Stimulated activated CD4-positive, alpha-beta T cell treated with anti-CD3 and anti-CD28 coated beads, TNF-alpha, amount 100 ng/mL, for 48 hours (primary cell): Measurements from ENCODE around the gene TRABD2A.

Source experiments
- DNase-seq, 3 donors: peaks; one replicate each; pipeline ENCODE4 v3.0.0-alpha.2; 2020; ENCODE audit warnings: low read depth in 3 of 3

The TRABD2A gene

DNA sequence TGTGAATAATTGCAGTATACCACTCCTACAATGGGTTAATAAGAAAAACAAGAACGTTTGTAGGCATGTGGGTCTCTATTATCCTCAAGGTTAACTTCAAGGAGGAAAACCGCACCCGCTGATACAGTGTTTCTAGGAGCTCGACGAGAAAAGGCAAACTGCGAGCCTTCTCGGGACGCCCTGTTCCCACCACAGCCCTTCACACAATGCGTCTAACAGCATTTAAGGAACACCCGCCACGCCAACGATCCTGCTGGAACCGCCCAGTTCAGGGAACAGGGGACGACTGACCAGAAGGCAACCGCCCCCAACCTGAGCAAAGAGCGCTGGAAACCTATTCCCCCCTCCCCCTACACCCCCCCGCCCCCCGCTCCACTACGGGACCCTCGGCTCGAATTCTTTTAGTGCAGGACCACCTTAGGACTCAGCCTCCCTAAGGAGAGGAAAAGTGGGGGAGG lies 23.9 kb upstream of the TRABD2A start:
- DNase-seq: no peak

- no peak for DNase-seq
These were observed 23.3 kb upstream of the TRABD2A start for GRCh38 chr2:84904151-84904550.

DNA sequence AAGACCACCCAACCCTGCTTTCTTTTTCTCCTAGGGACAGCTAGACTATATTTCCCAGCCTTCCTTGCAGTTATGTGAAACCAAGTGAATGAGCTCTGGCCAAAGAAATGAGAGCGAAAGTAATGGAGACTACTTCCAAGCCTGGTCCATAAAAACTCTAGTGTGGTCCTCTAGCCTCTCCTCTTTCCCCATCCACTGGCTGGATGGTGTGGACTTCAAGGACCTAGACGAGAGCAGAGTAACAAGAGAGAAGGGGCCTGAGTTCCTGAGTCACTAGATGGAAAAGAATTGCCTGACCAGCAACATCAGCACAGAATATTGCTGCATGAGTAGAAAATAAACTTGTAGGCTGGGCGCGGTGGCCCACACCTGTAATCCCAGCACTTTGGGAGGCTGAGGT lies 21.6 kb upstream of the TRABD2A start:
- DNase-seq: no peak

- no peak for DNase-seq
These were observed 20.8 kb upstream of the TRABD2A start for GRCh38 chr2:84901593-84902120.

DNA sequence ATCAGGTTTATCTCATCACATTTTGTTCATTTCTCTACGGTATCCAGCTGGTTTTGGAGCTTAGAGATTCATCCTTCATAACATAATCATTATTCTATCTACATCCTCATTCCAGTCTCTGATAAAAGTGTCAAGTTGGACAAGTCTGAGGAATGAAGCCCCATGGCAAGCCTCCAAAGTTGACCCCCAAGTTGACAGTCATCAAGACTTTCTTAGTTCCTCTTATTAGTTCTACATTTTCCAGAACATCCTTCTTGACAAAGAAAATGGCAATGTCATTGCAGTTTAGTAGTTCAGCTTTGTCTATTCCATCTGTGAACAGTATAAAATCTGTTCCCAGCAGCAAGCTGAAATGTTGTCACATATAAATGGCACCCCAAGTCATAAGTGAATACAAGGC lies 20.1 kb upstream of the TRABD2A start:
- no peak for DNase-seq

- no peak for DNase-seq
These were observed 18.7 kb upstream of the TRABD2A start for GRCh38 chr2:84899304-84900204.

DNA sequence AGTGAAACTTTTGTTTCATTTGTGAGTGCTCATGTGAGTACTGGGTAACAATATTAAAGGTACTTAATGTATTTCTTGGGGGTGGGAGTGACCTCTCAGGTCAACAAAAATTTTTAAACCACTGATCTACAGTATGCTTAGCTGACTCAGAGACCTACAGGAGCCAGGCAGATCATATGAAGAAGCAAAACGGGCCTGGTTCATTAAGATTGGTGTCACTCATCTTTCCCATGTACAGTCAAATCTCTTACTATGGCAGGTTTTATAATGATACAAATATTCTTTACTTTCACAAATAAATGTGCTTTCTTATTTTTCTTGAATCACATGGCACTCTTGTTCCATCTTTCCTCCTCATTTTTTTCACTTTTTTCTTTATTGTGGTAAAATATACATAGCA lies 16.9 kb upstream of the TRABD2A start:
- DNase-seq: no peak

- DNase-seq: no peak
These were observed 15.7 kb upstream of the TRABD2A start for GRCh38 chr2:84896567-84896966.

GRCh38 chr2:84894758-84895520 lies 14.1 kb upstream of the TRABD2A start:
- DNase-seq: no peak

DNA sequence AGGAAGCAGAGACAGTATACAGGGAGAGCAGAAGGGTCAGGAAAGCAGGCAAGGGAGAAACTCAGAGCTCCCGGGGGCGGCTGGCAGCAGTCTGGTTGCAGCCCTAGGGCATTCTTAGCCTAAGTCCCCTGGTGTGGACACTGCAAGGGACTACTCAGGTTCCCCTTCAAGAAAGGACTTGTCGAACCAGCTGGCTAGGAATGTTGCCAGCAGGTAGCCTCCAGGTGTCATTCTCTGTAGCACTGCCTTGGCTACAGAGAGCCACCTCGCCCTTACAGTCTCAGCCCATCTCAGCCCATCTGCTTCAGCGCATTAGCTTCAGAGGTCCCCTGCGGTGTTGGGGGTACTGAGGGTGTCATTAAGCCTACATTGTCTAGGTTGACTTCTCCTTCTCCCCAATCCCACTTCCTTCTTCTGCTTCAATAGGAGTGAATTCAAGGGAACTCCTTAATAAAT lies 13.3 kb upstream of the TRABD2A start:
- no peak for DNase-seq

- no peak for DNase-seq
These were observed 10.6 kb upstream of the TRABD2A start for GRCh38 chr2:84891355-84892010.

DNA sequence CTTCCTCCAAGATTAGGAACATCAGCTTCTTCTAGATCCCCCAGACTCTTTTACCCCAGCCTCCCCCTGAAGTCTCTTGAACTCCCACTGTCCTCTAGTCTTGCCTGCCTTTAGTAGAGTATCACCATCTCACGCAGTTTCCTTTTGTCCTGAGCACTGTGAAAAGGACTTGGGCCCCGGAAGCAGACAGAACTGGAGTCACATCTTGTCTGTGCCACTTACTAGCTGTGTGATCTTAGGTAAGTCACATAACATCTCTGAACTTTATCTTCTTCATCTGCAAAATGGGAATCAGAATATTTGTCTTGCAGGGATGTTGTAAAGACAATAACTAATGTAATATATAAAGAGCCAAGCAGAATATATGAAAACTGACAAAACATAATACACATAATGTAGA lies 8.4 kb upstream of the TRABD2A start:
- DNase-seq: no peak

- DNase-seq: no peak
These were observed 7.8 kb upstream of the TRABD2A start for GRCh38 chr2:84888401-84889276.

DNA sequence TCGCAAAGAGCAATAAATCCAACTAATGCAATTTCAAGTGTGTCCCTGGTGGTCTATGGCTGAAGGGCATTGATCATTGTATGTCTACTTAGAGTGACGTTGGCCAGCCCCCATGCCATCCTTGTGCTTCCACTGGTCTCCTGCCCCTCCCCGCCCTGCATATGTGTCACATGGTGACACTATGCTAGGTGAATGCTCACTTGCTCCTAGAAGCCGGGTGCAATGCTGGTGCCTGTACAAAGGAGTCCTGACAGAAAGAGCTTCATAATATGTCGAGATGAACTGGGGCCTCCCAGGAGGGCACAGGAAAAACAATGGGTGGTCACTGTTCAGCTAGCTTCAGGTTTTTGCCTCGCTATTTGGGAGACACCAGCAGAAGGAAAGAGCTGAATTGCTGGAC lies 5.9 kb upstream of the TRABD2A start:
- DNase-seq: no peak

DNA sequence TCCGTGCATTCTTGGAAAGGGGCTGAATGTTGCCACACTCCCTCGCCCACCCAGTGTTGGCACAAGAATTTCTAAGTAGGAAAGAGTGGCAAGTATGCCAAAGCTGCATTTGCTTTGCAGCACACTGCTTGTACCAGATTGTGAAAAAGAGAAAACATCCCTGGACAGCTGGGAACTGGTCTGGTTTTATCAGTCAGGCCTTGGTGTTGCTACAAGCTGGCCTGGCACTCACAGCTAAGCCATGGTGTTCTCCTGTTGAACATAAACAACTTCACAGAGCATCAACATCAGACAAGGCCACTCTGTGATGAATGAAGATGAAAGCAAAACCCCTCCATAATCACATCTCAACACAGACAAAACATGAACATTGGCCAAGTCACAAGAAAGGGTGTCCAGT lies 4.2 kb upstream of the TRABD2A start:
- DNase-seq: no peak

DNA sequence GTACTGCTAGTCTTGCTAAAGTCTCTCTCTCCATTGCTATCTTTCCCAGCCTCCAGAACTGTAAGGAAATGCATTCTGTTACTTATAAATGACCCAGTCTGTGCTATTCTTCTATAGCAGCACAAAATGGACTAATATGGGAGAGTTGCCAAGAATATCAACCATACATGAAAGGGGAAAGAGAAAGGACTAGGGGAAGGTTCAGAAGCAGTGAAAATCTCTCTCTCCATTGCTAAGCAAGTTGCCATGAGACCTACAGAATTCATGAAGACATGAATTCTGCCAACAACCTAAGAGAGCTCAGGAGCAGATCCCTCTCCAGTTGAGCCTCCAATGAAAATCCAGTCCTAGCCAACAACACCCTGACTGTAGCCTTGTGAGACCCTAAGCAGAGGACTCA lies 3.6 kb upstream of the TRABD2A start:
- DNase-seq: no peak

GRCh38 chr2:84882775-84883550 lies 2.1 kb upstream of the TRABD2A start:
- DNase-seq: no peak

- DNase-seq: no peak
These were observed 1.5 kb upstream of the TRABD2A start for GRCh38 chr2:84882414-84882738.

DNA sequence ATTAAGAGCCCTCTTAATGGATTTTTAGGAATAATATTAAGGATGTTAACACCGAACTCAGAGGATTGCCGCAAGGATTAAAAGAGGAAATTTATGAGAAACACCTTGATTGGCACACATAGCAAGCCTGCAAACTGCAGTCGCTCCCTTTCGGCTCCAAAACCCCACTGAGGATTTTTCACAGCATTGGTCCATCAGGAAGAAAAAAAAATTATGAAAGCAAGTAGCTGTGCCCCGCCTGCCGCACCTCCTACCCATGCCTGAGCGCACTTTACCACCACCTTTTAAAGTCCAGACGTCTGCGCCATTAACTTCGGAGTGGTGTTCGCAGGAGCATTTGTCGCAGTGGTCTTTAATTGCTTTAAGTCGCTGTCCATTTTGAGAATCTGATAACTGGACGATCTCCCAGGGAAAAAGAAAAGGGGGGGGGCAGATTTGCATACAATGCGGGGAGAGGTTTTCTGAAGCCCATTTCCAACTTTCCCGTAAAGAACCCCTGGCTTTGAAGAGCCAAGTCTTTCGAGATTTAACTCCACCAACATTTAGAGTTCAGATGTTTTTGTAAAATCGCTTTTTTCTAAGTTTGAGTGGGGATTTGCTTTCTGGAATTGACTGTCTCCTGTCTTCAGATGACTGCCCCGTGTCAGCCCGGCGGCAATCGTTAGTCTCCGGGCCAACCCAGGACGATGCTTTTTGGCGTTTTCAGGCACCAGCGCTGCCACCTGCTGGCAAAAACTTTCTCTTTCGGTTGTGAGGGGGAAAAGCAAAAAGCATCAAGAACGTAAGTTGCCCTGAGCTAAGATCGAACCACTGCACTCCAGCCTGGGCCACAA lies 913 bp upstream of the TRABD2A start:
- DNase-seq: peak; percentile 76 to 83 (median 83)

DNA sequence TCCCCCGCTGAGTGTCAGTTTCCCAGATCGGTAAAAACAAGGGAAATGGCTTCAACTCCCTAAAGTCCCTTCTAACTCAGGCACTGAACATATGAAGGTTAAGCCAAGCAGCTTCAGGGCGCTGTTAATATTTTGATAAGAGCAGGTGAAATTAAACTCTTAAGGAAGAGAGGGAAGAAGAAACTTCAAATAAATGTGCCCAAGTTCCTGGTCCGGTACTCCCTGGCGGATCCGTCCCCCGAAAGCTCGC lies 564 bp downstream of the TRABD2A start:
- no peak for DNase-seq
